ENCODE results near the gene CD96.
"Not testable (repeated sequence)": the region's sequence is repeated elsewhere in the genome, so short reads cannot be mapped to it uniquely, and the experiment has no call there.

CD96 gene

DNA sequence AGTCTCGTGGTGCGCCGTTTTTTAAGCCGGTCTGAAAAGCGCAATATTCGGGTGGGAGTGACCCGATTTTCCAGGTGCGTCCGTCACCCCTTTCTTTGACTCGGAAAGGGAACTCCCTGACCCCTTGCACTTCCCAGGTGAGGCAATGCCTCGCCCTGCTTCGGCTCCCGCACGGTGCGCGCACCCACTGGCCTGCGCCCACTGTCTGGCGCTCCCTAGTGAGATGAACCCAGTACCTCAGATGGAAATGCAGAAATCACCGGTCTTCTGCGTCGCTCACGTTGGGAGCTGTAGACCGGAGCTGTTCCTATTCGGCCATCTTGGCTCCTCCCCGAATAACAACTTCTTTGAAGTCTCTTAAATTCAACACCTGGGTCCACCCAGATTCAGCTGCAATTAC is 19.9 kb downstream of the CD96 start:
- DNase-seq, result not testable (repeated sequence)

DNA sequence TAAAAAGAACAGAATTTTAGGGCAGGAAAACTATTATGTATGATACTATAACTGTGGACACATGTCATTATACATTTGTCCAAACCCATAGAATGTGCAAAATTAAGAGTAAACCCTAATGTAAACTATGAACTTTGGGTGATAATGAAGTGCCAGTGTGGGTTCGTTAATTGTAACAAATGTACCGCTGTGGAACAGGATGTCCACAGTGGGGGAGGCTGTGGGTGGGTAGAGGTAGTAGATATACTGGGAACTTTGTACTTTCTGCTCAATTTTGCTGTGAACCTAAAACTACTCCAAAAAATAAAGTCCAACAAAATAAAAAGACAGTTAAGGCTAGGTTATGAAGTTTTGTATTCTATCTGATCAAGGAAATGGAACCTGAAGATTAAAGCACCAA is 24.8 kb downstream of the CD96 start:
- DNase-seq, result no peak

DNA sequence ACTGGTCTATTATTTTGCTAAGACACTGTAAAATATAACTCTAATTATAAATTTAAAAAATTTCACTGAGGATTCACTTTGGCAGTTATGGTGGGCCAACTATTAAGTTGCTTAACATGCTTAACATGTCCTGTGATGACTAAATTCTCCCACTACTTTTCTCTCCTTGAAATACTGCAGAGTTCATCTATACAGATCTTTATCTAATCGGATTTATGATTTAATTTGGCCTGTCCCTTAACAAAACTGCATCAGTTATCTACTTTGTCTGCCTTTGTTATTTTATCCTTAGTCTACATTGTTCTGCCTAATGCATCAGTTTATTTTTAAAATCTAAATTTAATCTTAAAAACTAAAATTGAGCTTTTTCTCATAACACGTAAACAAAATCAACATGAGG is 26.4 kb downstream of the CD96 start:
- no peak for DNase-seq

DNA sequence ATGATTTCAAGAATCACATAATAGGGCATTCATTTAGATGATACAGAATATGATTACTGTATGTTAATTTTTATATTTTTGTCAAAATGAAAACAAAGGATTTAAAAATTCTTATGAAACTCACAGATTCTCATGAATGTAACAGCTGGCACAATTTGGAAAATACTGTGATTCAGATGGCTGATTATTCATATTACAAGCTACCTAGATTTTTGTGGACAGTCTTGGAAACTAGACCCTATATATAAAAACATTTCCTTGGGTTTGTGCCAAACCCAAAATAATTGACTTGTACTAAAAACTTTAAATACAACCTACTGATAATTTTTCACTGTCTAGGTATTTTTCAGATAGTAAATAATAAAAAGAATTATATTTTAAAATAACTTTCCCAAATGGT is 26.9 kb downstream of the CD96 start:
- no peak for DNase-seq

DNA sequence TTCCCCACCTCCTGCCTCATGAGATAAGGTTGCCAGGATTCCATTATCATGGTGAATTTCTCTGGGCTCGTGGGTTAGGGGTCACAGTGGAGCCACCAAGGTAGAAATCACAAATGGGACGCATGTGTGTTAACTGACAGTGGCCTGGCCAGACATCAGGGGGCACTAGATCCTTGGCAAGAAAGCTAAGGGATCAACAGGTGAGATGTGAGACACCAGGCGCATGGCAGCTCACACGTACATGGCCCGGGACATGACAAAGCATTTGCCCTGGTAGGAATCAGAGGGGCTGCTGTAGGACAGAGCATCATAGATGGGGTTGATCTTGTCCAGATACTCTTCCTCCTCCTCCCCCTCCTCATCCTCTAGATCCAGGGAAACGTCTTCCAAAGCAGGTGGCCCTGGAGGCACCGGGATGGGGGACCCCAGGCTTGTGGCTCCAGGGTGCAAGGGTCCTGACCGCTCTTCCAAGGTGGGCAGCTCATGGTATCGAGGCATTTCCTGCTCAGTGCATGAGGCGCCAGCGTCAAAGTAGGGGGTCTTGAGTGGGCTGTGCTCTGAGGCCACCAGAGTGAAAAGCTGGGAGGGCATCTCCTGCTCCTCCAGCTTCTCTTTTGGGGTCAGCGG is 28.5 kb downstream of the CD96 start:
- no peak for DNase-seq

DNA sequence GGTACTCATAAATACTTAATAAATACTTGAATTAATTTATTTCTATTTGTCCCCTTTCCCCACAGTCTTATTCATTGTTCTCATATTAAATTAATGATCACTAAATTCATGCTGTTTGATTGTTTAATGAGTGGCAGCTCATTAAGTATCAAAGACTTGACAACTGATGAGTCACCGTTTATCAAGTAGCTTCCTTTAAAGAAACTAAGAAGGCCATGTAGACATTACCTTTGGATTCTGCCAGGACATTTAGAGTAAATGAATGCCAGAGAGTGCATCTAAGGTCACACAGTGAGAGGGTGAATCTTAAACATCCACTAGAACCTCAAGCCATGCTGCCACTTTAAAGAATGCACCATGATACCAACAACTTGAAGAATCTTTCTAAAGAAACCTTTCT is 29.3 kb downstream of the CD96 start:
- DNase-seq, result no peak

DNA sequence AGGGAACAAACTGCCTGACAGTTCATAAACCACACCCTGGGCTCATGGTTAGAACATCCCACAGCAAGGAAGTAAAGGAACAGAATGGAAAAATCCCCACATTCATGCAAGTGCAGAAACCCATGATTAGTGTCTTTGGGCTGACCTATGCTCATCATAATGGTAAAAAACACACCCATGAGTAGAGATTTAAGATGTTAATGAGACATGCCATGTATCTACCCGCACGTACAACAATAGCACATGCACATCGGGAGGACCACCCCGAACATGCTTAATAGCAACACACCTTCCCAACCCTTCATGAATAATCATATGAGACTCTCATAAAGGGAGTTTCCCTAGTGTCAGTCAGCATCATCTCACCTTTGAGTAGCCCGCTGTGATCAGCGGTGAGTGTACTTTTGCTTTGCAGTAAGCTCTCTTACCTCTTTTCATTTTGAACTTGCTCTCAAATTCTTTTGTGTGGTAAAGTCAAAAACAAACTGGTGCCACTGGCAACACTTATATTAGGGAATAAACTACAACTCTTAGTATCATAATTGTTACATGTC is 30.0 kb downstream of the CD96 start:
- DNase-seq, result peak; percentile 47

DNA sequence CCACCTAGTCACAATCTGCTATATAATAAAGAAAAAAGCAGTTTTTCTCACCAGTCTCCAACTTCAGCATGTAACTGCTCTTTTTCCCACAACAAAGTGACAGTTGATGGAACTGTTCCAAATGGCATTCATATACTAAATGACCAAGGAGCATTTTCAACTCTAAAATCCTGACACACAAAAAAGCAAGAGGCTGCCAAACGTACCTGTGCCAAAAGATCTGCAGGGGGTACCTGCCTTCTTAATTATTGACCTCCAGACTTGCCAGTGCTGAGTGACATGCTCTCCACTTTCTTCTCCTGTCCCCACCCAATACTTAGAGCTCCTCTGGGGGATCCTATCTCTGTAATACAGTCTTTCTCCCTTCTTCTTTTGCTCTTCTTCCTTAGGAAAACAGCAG is 35.1 kb downstream of the CD96 start:
- DNase-seq, result no peak

DNA sequence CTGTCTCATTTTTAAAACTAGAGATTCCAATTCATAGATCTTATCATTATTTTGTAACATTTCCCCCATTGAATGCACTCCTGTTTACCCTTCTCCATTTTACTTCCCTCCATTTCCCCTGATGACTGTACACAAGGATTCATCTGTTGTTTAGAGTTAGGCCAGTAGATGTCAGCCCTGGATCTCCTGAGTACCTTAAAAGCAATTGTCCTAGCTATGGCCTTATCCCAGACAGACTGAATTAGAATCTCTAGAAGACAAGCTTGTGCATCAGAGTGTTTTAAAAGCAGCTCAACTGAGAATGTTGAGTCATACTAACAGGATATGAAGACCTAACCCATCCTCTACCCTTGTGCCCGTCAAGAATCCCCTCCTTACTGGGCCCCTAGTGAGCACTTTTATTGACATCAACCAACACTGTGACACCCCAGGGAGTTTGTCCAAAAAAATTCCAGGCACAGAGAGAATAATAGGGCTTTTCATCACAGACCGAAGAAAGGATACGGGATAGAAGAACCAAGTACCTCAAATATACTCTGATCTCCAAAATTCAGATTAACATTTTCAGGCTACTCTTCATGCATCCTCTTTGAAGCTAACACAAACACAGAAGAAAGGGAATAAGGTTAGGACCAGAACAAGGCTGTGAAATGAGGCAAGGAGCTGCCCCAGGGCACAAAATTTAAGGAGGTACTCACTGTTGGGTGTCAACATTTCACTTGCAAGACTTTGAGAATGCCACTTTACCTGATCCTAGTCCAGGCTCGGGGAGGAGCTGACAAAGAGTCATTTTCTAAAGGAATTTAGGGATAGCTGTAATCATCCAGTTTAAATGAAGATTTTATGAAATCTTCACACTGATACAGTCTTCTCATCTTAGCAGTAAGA is 36.0 kb downstream of the CD96 start:
- no peak for DNase-seq

DNA sequence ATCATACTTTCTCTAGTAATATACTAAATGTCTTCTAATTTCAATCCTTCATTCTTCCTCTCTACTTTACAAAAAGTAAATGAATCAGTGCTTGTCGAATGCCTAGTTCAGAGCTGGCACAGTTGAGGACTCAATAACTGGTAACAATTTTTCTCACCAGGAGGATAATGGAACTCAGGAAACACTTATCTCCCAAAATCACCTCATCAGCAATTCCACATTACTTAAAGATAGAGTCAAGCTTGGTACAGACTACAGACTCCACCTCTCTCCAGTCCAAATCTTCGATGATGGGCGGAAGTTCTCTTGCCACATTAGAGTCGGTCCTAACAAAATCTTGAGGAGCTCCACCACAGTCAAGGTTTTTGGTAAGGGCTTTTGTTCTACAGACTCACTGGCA is 36.9 kb downstream of the CD96 start:
- no peak for DNase-seq

DNA sequence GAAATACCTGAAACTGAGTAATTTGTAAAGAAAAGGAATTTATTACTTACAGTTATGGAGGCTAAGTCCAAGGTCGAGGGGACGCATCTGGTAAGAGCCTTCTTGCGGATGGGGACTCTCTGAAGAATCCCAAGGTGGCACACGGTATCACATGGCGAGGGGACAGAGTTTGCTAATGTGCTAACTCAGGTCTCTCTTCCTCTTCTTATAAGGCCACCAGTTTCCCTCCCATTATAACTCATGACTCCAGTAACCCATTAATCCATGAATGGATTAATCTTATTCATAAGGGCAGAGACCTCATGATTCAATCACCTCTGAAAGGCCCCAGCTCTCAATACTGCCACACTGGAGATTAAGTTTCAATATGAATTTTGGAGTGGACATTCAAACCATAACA is 37.5 kb downstream of the CD96 start:
- DNase-seq, result no peak

DNA sequence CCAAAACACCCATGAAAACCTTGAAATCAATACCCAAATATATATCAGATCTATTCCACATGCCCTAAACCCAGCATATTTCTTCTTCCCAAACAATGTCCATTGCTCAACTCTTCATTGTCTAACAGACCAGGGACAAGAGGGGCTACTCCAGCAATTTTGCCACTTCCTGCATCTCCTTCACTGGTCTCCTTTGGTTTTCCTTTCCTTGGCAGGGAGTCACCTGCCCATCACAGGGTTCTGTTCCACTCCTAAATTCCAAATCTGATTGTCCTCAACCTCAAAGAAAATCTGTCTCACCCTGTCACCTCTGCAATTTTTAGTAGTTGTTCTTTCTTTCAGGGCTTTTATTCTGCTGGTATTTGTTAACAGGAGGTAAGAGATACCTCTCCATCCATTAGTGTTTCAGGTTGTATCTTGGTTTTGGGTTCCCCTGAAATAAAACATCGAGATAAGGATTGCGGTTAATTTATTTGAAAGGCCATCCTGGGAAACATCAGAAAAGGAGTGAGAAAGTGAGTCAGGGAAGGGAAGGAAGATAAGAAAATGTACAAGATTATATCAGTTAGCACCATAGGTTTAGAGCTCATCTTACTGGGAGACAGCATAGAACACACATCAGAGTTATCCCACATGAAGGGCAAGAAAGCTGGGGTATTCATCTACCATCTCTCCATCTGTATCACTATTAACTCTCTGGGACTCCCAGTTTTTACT is 39.6 kb downstream of the CD96 start:
- DNase-seq, result no peak

DNA sequence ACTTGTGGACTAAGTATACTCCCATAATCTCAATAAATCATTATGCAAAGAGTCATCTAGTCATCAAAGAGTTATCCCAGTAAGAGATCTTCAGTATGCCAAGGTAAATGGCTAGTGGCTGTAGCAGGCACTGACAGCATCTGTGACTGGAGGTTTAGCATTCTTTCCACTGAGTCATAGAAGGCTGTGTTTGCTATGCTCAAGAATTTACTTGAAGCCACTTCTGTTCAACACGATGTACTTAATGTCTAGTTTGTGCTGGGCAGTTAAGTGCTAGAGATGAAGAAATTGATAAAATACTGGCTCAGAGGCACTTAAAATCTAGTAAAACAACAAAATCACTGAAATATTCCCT is 40.1 kb downstream of the CD96 start:
- DNase-seq, result no peak

DNA sequence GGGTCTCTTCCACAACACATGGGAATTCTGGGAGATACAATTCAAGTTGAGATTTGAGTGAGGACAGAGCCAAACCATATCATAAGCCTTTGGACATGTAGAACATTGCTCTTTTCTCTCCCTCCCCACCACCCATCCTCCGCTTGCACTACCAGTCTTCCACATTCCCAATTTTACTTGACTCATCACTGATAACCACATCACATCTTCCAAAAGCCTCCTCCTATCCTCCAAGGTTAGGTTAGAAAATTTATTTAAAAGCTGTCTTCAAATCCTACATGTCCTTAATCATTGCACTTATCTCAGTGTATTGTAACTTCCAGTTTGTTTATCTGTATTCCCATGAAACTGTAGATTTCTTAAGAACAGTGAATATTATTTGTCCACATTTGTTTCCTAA is 42.7 kb downstream of the CD96 start:
- DNase-seq, result no peak

DNA sequence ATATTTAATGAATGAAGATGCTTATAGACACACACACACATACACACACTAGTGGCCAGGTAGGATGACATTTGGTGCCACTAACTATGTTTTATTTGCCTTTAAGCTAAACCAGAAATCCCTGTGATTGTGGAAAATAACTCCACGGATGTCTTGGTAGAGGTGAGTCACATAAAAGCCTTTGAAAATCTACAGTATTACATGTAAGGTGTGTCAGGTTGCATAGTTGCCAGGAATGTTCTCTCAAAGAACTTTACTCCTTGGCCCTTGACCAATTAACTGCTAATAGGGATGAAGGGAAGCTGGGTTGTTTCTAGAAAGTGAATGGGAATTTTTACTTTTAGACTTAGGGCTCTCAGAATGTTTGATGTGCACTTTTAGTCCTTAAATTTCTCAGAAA is 43.2 kb downstream of the CD96 start:
- no peak for DNase-seq

DNA sequence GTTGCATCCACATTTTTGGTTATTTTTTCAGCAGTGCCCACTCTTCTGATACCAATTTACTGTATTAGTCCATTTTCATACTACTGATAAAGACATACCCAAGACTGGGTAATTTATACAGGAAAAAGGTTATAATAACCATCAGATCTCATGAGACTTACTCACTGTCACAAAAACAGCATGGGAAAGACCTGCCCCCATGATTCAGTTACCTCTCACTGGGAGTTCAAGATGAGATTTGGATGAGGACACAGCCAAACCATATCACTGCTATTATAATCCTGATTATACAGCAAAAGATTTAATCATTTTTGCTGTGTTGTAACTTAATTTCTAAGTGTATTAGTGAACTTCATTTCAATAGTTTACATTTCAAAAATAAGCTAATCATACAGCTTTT is 46.5 kb downstream of the CD96 start:
- no peak for DNase-seq

DNA sequence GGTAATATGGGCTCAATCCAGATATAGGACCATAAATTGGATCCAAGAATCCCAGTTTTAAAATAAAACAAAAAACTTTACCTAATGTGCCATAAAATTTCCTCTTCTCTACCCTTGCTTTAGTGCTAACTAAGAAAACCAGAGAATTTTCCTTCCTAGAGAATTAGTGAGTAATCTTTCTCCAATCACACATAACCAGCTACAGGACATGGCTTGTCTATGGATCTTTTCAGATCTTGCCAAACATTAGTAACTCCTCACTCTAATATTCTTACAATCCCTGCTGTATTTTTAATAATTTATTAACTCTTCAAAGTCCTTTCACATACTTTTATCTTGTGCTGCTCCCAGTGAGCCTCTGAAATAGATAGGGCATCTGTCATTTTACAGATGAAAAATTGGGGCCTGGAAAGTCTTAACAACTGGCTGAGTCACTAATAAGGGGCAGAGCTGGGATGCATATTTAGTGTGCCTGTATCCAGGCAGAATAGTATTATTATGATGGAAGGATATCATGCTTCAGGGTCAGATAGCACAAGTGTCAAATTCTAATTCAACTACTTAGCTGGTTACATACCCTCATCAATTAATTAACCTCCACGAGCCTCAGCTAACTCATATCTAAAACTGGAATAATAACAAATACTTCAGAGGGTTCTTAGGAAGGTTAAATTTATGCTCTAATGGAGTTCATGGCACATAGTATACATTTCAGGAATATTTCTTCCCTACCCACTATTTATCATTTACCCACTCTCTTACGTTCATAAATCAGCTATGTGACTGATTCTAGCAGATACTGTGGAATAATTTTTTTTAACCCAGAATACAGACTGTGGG is 47.5 kb downstream of the CD96 start:
- no peak for DNase-seq

DNA sequence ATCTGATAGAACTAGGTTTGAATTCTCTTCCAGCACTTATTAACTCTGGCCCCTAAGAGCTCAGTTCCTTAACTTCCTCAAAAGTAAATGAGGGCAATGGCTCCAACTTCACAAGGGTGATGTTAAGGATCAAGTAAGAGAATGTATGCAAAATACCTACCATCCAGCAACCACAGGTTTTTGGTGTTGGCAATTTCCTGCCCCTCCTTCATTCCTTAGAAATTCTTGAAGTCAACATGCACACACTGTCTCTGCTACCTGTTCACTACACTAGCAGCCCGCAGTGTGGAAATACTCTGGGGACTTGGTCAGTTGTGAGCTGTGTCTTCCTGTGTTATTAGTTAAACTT is 48.1 kb downstream of the CD96 start:
- no peak for DNase-seq

DNA sequence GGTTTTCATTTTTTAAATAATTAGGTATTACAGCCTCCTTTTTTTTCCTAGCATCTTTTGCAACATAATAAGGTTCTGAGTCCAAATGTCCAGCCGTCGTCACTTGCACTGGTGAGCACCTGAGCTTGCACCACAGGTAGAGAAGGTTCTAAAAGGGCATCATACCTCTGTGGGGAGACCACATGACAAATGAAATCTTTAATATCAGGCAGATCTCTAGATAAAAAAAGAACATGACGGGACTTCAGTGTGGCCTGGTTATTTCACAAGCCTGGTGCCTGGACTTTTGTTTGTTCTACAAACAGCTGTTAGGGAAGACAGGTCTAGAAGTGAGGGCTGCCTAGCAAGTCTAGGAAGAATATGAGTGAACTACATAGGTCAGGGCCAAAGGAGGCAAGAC is 49.6 kb downstream of the CD96 start:
- no peak for DNase-seq

DNA sequence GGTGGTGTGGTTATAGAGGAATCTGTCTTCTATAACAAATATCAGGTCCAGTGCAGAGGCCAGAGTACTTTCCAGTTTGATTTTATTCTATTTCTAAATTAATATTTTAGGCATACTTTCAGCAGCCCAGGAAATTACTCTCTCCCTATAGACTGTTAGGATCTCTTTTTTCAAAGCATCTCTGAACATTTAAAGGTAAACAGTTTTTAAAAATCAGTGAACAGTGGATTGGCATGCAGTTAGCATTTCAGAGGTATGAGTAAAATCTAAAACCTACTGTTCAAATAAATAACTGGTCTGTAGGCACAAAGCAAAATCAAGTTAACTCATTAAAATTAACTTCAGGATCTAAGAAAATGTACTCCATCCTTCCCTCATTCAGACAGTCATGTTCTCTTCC is 50.1 kb downstream of the CD96 start:
- DNase-seq, result no peak

DNA sequence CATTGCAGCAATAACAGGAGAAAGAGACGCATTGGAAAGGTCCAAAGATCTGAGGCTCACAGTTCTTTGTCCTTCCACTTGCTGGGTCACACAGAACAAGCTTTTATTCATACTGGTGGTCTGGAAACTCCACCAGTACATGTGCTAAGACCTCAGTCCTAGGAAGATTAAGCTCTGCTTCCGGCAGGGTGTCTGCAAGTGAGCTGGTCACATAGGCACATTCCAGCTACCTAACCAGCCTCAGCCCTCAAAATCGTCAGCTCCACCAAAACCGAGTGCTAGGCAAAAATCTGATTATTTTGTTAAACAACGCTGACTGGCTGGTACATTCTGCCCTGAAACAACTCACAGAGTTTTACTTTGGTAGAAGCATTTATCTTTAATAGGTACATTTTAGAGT is 50.9 kb downstream of the CD96 start:
- no peak for DNase-seq

DNA sequence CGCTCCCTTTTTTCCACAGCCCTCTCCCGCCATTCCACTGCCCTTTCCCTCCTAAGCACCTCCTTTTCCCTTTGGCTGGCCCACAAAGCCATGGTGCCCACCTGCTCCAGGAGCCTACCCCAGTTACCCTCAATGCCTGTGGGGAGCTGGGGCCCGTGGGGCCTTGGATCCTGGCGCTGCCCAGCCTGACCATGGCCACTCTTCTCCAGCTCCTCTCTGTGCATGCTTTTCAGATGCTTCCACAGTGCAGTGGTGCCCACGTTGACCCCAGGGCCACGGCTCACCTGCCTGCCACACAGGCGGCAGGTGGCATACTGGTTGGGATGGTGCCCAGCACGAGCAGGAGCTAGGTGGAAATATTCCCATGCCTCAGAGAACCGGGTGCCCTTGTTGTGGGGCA is 51.7 kb downstream of the CD96 start:
- no peak for DNase-seq

DNA sequence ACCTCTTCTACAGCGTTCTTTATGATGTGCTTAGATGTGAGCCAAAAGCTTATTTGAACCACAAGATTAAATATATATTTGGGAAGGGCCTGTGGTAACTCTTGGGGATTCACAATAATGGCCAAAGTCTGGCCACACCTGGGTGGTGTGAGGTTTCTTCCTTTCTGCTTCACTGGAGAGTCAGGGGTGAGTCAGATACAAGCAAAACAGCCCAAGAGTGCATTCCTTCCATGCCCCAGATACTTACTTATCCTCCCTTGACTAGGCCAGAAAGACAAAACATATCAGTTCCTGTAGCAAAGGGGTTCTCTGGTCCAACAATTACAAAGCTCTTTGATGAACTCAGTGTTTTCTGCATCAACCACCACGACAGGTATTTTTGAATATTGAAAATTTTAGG is 52.2 kb downstream of the CD96 start:
- no peak for DNase-seq
